Measurements from ENCODE around the gene CACNA1G.

- no peak for TF ChIP-seq CTCF (IDR thresholded peaks at IDR 0.05)
- no peak for TF ChIP-seq E2F1 (CRISPR knock-in tag; IDR thresholded peaks at IDR 0.05)
- TF ChIP-seq FOXP4 (CRISPR knock-in tag; IDR thresholded peaks at IDR 0.05), result no peak
- no peak for TF ChIP-seq NFE2L1 (CRISPR knock-in tag; IDR thresholded peaks at IDR 0.05)
- no peak for TF ChIP-seq GABPB1 (CRISPR knock-in tag; IDR thresholded peaks at IDR 0.05)
- no peak for TF ChIP-seq ZNF425 (CRISPR knock-in tag; conservative IDR thresholded peaks at IDR 0.05)
- TF ChIP-seq ZNF317 (CRISPR knock-in tag; IDR thresholded peaks at IDR 0.05; ENCODE audit: borderline replicate concordance, low read depth), result no peak
- no peak for TF ChIP-seq FOXJ3 (CRISPR knock-in tag; IDR thresholded peaks at IDR 0.05; ENCODE audit: borderline replicate concordance)
- TF ChIP-seq JUN (CRISPR knock-in tag; IDR thresholded peaks at IDR 0.05), result no peak
- TF ChIP-seq KAT7 (CRISPR knock-in tag; IDR thresholded peaks at IDR 0.05; ENCODE audit: borderline replicate concordance), result no peak
- no peak for TF ChIP-seq RELA (CRISPR knock-in tag; IDR thresholded peaks at IDR 0.05; ENCODE audit: borderline replicate concordance)
- TF ChIP-seq ESRRA (CRISPR knock-in tag; IDR thresholded peaks at IDR 0.05; ENCODE audit: borderline replicate concordance), result no peak
- no peak for TF ChIP-seq FOXP1 (CRISPR knock-in tag; IDR thresholded peaks at IDR 0.05; ENCODE audit: borderline replicate concordance)
- TF ChIP-seq TCF7 (CRISPR knock-in tag; IDR thresholded peaks at IDR 0.05; ENCODE audit: low read depth), result no peak
Measured at GRCh38 chr17:50589095-50589705, 28.7 kb downstream of the CACNA1G start.
